HL-60 (cell line): ENCODE measurements around the gene TBX5.

Experiments used
- CTCF ChIP-seq: IDR thresholded peaks from one replicate; pipeline ENCODE4 v1.5.1; 2011; ENCODE audit warnings: low read length, control low read depth, inconsistent platforms; ENCODE audit not compliant: insufficient read depth
- POLR2AphosphoS5 ChIP-seq: IDR thresholded peaks from 2 replicates; pipeline ENCODE4 v1.6.1; 2012; ENCODE audit warnings: low read depth
- REST ChIP-seq: IDR thresholded peaks from 2 replicates; pipeline ENCODE4 v1.6.1; 2012; ENCODE audit warnings: low read depth; ENCODE audit not compliant: insufficient replicate concordance
- SPI1 ChIP-seq: IDR thresholded peaks from 2 replicates; pipeline ENCODE4 v1.6.1; 2012; ENCODE audit warnings: low read depth, mild to moderate bottlenecking, borderline replicate concordance

GRCh38 chr12:114439261-114439683 is 33.3 kb upstream of the TBX5 start:
- no peak for TF ChIP-seq CTCF
- TF ChIP-seq POLR2AphosphoS5 = no peak
- TF ChIP-seq REST = no peak
- TF ChIP-seq SPI1 = no peak
